Amygdala (tissue), 56 donors: ENCODE data around the gene DCHS1.

Experiments
- DNase-seq, 56 donors: peaks; one replicate each; lab custom pipeline; 2025; lab: John Stamatoyannopoulos, UW

The DCHS1 gene

DNA sequence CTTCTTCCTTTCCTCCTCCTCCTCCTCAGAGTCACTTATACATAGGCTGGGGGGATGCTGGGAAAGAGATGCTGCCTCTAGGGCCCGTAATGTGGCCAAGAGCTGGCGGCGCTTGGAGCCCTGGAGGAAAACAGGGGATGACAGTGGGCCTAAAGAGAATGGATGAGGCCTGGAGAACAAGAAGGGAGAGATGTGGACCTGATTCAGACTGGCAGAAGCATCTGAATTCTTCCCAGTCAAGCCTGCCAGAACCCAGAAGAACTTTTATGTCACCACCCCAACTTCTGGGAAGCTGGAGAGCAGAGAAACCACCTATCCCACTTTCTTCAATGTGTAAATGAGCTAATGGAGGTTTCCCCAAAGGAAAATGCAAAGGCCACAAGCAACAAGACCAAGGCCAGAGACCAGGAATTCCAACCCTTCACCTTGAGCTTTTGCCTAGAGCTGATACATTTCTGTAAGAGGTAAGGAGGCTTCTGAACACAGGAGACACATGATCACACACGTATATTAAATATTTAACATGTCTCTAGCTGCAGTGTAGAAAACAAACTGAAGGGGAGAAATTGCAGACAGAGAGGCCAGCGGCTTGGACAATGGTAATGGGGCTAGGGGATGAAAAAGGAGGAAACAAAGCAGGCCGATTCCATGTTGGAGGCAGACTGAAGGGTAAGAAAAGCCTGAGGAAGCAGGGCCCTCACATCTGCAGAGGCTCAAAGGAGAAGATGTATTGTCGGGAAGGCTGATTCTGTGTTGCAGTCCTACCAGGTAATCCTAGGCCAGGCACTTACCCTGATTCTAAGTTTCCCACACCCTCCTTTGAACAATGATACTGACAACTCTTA is 53.3 kb downstream of the DCHS1 start:
- DNase-seq: no peak

DNA sequence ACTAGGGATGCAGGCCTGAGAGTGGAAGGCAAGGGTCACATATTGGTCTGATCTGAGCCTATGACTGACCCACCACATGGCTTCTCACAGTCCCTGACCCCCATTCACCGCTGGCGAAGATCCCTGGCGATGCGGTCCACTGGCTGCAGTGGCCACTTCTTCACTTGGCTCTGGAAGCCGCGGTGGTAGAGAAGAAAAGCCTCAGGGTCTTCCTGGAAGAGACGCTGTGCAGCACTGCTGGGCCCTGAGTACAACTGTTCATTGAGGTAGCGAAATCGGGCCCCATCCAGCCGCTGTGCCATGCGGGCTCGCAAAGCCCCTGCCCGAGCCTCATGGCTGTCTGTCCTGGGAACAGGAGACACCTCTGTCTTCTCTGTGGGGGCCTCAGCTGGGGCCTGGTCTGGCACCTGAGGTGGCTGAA is 54.6 kb downstream of the DCHS1 start:
- DNase-seq: no peak

DNA sequence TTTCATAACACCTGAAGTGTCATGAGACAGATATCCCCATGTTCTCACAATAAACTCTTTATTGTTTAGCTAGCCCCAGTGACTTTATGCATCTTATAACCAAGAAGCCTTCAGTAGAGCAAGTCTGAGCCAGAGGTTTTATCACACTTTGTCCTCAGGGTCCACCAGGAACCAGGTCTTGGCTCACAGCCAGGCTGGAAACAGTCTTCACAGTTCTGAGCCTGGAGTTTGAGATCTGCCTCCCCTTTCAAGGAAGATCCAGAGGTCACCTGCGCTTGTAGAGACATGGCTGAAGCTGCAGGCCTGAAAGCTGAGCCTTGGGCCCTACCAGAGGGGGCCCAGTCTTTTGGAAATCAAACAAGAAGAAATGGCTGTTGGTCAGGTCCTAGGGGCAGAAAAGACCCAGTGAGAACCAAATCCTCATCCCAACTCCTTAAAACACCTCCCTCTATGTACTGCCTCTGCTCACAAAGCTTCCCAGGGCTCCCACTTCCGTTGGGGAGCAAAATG is 55.7 kb downstream of the DCHS1 start:
- no peak for DNase-seq

DNA sequence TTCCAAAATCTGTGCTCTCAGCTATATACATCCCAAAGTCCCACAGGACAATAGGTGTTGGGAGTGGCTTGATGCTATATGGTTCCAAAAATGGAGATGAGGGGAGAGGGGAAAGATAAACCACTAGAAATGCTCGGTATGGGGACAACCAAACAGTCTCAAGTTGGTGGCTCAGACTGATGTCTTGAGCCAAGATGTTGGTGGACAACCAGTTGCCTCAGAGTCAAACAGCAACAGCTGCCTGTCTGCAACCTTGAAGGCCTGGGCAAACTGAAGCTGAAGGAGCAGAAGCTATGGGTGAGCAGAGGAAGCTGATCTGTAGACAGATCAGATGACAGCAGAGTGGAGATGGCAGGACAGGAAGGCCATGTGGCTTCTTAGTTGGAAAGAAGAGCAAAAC is 56.2 kb downstream of the DCHS1 start:
- no peak for DNase-seq

DNA sequence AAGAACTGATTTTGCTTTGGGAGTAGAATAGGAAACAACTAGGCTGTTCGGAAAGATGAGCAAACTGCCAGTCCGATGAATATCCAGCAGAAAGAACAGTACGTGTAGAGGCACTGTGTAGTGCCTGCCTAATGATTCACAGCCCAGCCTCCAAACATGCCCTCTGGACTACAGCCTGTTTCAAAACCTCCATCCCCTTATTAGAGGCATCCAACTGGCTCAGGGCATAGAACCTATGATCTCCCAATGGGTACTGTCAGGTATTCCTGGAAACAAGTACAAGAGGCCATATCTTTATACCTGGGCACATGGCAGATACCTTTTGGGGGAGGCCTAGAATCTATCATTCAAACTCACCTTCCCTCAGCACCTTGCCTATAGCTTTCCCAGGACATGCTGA is 57.1 kb downstream of the DCHS1 start:
- no peak for DNase-seq

DNA sequence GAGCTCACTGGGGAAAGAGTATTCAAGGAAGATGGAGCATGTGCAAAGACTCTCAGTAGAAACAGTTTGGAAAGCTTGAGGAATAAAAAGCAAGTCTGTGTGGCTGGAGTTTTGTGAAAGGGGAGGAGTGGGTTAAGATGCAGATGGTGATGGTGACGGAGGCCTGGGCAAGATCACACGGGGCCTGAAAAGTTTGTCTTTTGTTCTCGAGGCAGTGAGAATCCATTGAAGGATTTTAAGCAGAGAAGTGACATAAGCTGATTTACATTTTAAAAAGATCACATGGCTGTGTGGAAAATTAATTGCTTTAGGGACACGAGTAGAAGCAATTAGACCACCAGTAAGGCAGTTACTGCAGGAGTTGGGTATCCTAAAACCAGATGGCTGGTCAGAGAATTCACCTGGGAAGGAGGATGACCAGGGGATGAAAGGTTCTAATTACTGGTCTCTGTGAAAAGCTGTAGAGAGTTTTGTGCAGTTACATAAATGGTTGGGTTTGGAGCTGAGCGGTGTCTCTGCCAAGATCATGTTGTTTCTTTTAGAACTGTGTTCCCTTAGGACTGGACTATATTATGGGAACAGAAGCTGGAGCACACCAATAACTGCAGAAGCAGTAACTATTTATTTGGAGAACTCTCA is 59.3 kb downstream of the DCHS1 start:
- peak in 15 of 56 donors; percentile 10 to 73 (median 35) for DNase-seq

DNA sequence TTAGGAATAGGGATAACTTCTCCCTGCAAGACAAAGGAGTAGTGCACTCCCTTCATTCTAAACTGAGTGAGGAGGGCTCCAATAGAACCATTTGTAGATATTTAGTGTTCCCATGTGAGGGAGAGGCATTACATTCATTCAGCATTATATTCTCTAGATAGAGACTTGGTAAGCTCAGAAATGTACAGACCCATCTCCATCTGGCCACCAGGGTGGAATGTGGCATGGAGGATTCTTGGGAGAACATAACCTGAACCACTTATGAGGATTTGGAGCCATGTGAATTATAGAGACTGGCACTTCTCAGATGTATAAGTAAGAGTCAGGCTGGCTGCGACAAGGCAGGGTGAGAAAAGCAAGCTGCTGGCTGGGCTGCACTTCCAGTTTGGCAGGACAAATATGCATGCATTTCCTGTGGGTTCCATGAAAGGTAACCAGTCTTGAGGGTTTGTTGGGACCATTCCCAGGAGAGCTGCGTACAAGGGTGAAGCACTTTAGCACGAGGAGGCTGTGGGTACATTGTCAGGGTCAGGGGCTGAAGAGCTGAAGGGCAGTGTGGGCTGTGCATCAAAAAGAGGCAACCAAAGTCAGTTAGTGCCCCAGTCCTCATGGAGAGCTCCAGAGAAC is 61.4 kb downstream of the DCHS1 start:
- no peak for DNase-seq

DNA sequence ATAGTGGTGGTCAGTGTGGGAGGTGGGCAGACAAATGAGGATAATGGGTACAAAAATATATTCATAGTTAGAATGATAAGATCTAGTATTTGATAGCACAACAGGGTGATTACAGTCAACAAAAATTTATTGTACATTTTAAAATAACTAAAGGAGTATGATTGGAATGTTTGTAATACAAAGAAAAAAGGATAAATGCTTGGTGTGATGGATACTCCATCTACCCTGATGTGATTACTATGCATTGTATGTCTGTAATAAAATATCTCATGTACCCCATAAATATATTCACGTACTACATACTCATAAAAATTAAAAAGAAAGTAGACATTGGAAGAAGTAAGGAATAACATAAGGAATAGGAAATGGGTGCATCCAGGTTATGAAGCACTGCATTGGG is 67.6 kb downstream of the DCHS1 start:
- DNase-seq: no peak

DNA sequence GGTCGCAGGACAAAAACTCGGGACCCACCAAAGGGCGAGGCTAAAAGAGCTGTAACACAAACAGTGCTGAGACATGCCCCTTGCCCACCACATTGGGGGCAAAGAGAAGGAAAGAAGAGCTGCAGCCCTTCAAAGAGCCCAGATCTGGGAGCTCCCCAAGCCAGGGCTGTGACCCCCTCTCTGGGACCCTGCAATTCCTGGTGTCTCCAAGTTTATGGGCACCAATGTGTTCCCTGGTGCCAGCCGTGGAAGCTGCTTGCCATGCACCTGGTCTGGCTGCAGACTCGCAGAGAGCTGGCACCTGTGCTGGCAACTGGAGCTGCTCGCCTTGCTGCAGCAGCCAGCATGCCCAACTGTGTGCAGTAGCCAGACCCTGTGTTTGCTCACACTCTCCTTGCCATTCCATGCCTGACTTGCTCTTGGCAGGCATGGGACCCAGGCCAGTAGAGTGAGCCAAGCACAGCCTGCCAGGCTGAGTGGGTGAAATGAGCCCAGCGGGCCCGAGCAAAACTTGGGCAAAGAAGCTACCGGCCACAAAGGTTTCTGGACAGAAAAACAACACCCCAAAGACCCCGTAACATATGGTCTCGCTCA is 68.2 kb downstream of the DCHS1 start:
- peak in 25 of 56 donors; percentile 17 to 80 (median 51) for DNase-seq

DNA sequence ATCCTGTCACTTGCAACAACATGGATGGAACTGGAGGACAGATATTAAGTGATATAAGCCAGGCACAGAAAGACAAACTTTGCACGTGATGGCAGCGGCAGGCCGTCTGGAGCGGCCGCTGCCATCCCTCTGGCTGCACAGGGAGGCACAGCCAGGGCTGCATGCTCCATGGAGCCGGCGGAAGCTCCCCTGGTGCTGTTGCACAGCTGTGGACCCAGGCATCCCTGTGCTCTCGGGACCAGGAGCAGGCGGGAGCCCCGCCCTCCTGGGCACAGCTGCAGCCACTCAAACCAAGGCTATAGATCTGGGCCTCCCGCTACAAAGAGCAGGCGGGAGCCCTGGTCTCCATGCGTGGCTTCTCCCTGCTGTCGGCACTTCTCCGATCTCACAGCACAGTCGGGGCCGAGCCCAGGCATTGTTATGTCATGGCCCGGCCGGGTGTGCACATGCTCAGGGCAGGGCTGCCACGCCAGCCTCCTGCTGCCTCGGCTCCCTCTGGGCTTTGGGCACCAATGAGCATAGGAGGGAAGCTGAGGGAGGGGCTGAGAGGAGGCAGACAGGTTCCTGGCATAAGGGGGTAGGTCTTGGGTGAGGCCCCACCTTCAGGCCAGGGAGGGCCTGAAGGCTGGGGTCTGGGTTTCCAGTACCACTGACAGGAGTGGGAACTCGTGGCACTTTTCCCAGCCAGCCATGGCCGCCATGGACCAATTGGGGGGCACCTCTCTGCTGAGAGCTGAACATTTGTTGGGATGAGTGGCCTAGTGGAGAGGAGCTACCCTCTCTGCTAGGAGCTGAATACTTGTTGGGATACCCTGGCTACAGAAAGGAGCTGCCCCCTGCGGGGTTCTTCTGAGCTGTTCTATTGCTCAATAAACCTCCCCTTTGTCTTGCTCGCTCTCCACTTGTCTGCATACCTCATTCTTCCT is 68.9 kb downstream of the DCHS1 start:
- peak in 17 of 56 donors; percentile 26 to 64 (median 53) for DNase-seq

DNA sequence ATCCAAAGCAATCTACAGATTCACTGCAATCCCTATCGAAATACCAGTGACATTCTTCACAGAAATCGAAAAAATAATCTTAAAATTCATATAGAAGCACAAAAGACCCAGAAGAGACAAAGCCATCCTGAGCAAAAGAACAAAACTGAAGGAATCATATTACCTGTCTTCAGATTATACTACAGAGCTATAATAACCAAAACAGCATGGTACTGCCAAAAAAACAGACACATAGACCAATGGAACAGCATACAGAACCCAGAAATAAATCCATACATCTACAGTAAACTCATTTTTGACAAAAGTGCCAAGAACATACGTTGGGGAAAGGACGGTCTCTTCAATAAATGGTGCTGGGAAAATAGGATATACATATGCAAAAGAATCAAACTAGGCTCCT is 71.1 kb downstream of the DCHS1 start:
- no peak for DNase-seq

DNA sequence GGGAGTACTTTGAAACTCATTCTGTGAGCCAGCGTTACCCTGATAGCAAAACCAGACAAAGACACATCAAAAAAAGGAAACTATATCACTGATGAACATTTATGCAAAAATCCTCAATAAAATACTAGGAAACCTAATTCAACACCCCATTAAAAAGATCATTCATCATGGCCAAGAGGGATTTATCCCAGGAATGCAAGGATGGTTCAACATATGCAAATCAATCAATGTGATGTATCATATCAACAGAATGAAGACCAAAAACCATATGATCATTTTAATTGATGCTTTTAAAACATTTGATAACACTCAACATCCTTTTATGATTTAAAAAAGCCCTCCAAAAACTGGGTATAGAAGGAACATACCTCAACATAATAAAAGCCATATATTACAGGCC is 72.0 kb downstream of the DCHS1 start:
- DNase-seq: no peak

DNA sequence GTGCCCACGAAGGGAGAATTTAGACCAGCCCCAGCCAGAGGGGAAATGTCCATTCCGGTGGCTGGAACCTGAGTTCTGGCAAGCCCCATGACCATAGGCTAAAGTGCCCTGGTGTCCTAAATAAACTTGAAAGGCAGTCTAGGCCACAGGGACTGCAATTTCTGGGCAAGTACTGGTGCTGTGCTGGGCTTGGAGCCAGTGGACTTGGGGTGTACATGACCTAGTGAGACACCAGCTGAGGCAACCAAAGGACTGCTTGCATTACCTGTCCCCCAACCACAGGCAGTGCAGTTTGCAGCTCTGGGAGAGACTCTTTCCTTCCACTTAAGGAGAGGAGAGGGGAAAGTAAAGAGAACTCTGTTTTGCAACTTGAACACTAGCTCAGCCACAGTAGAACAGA is 75.9 kb downstream of the DCHS1 start:
- peak in 8 of 56 donors; percentile 15 to 44 (median 32) for DNase-seq

DNA sequence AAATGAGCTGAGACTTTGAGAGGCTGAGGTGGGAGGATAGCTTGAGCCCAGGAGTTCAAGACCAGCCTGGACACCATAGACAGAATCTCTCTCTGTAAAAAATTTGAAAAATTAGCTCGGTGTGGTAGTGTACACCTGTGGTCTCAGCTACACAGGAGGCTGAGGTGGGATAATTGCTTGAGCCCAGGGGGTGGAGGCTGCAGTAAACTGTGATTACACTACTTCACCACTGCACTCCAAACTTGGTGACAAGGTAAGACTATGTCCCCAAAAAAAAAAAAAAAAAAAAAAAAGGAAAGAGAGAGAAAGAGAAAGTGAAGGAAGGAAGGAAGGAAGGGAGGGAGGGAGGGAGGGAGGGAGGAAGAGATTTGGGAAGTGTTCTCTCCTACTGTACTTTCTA is 77.5 kb downstream of the DCHS1 start:
- DNase-seq: no peak

DNA sequence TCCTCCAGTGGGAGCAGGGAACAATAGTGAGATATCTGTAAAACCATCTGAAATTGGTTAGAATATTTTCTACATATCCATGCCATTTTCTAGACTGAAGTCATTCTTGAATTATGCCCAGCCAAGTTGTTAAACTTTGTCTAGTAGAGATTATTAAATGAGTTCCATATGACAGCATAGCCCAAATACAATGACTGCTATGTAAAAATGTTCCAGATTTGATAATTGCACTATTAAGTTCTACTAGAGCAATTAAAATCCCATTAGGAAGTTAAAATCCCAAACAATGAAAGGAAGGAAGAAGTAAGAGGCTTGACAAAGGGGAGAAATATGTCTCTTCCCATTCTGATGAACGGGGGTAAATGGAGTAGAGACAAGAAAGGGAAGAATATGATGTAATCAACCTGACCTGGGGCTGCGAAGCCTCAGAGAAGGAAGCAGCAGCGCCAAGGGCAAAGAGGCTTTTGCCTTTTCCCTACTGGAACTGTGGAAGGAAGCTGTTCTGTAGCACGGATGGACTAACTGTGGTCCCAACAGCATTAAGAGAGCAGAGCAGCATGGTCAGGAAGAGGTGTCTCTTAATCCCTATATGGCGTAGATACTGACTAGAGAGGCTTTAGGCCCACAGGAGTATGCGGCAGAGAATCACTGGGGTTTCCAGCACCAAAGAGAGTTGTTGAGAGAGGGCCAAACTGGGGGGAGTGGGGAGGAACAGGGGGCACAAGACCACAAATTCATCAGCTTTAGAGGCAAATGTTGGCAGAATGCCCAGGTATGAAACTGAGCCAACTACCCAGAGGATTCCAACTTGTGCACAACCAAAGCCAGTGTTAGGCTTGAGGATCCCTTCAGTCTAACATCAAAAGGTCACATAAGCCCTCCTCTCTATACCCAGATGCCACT is 78.9 kb downstream of the DCHS1 start:
- DNase-seq: peak in 54 of 56 donors; percentile 27 to 95 (median 77)

DNA sequence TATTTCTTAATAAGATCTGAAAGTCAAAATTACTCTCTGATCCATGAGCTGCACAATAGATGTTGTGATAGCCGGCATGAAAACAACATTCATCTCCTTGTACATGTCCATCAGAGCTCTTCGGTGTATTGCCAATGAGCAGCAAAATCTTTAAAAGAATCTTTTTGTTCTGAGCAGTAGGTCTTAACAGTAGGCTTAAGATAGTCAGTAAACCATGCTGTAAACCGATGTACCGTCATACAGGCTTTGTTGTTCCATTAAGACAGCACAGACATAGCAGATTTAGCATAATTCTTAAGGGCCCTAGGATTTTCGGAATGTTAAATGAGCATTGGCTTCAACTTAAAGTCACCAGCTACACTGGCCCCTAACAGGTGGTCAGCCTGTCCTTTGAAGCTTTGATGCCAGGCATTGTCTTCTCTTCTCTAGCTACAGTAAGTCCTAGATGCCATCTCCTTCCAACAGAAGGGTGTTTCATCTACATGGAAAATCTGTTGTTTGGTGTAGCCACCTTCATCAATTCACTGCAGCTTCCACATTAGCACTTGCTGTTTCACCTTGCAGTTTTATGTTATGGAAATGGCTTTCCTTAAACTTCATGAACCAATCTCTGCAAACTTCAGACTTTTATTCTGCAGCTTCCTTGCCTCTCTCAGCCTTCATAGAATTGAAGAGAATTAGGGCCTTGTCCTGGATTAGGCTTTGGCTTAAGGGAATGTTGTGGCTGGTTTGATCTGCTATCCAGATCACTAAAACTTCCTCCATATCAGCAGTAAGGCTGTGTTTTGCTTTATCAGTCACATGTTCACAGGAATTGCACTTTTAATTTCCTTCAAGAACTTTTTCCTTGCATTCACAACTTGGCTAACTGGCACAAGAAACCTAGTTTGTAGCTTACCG is 80.5 kb downstream of the DCHS1 start:
- no peak for DNase-seq

DNA sequence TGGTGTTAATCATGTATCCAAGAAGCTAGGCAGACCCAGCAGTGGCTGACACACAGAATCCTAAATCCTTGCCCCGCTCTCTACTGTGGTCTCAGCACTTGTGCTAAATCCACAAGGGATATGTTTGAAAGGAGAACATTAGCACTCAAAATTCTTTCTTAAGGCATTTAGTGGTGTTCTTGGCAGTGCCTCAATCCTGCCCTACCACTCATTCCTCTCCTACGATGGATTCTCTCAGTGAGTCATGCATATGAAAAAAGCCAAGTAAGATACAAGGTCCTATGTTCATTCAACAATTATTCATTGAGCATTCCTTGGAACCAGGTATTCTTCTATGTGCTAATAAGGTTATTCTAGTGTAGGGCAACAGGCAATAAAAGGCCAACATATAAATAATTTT is 83.4 kb downstream of the DCHS1 start:
- no peak for DNase-seq
